VCaP (cell line): ENCODE data around the gene SLITRK1.

Source experiments
- H3K27ac ChIP-seq: fragments of 450-650 bp; 2 replicates; pipeline ENCODE4 v1.5.1; 2017
- CTCF ChIP-seq: fragments of 450-650 bp; conservative IDR thresholded peaks from 2 replicates; pipeline ENCODE4 v1.5.1; 2017; ENCODE audit warnings: mild to moderate bottlenecking, moderate library complexity

The SLITRK1 gene

GRCh38 chr13:83853771-83854170 is 28.5 kb downstream of the SLITRK1 start:
- no peak overlapping the region for H3K27ac ChIP-seq
- TF ChIP-seq CTCF: no peak

DNA sequence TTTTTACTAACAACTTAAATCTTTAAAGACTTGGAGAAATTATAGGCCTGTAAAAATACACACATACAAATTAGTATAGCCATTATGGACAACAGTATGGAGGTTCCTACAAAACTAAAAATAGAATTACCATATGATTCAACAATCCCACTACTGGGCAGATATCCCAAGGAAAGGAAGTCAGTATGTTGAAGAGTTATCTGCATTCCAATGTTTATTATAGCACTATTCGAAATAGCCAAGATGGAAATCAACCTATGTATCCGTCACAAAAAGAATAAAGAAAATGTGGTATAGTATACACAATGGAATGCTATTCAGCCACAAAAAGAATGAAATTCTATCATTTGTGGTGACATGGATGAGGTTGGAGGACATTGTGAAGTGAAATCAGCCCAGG is 37.2 kb downstream of the SLITRK1 start:
- H3K27ac ChIP-seq: no peak overlapping the region
- TF ChIP-seq CTCF: no peak

- no peak overlapping the region for H3K27ac ChIP-seq
- no peak for TF ChIP-seq CTCF
Observed at GRCh38 chr13:83839146-83839545, 43.1 kb downstream of the SLITRK1 start.

DNA sequence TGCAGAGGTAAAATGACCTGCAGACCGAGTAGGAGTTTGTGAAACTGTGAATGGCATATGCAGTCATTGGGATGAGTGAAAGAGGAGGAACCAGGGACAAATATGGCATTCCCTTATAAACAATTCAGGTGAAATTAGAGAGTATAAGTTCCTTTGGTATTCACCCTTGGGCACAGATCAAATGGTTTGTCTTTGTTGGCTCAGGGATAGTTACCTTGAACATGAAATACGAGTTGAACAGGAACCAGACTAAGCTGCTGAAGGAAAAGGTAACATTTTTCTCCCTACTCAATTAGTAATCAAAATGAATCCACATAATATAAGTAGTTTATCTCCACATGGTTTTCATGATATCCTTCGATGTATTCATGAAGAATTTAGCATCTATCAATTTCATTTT is 50.5 kb downstream of the SLITRK1 start:
- no peak for TF ChIP-seq CTCF
- H3K27ac ChIP-seq: no peak overlapping the region

GRCh38 chr13:83829810-83830209 is 52.5 kb downstream of the SLITRK1 start:
- no peak overlapping the region for H3K27ac ChIP-seq
- TF ChIP-seq CTCF: no peak

- no peak overlapping the region for H3K27ac ChIP-seq
- no peak for TF ChIP-seq CTCF
Observed at GRCh38 chr13:83827338-83827737, 54.9 kb downstream of the SLITRK1 start.
